Psoas muscle (tissue), 8 donors: ENCODE data around the gene KCNG2. TPM values are rescaled to one million over a fixed set of nuclear protein-coding genes. Genes with fewer than 3 reads are reported as not detected.

Source experiments
- ATAC-seq, 4 donors: fragments of 200-7000 bp; cut with Tn5 transposase; one replicate each; pipeline ENCODE4 v1.9.1; 2020; ENCODE audit warnings: moderate library complexity in 3 of 4, mild to moderate bottlenecking in 2 of 4
- DNase-seq, 2 donors: peaks; one replicate each; pipeline ENCODE4 v3.0.0-alpha.2; 2020
- H3K27ac ChIP-seq: fragments of 200-600 bp; one replicate; pipeline ENCODE4 v1.8.0; 2022
- H3K27me3 ChIP-seq, 3 donors: fragments of 200-600 bp in 1 of 3; one replicate each; pipeline versions ENCODE4 v1.6.1 to v1.8.0; 2013 to 2022; ENCODE audit warnings: low read length in 2 of 3, mild to moderate bottlenecking in 2 of 3, moderate library complexity in 1 of 3; ENCODE audit not compliant: insufficient read depth in 3 of 3
- H3K36me3 ChIP-seq, 2 donors: fragments of 200-600 bp in 1 of 2; one replicate each; pipeline versions ENCODE4 v1.6.1 to v1.8.0; 2013 to 2022; ENCODE audit warnings: low read depth in 1 of 2, mild to moderate bottlenecking in 1 of 2, moderate library complexity in 1 of 2; ENCODE audit not compliant: insufficient read depth in 1 of 2
- H3K4me1 ChIP-seq: fragments of 200-600 bp; one replicate; pipeline ENCODE4 v1.8.0; 2022
- H3K4me3 ChIP-seq: fragments of 200-600 bp; one replicate; pipeline ENCODE4 v1.8.0; 2022; ENCODE audit warnings: mild to moderate bottlenecking
- H3K9me3 ChIP-seq: fragments of 200-600 bp; one replicate; pipeline ENCODE4 v1.8.0; 2022
- WGBS, 3 donors: extraction: QIAGEN DNeasy Blood & Tissue Kit; methylation state at CpG; one replicate each; pipeline versions ENCODE4 v1.1.6 to v1.1.7; 2013; 5-methylcytosine and 5-hydroxymethylcytosine counted together
- intact Hi-C, 2 donors: fragments of 100-400 bp; cut with DNase I; formaldehyde crosslinking; loops; one replicate each; pipeline versions ENCODE4 v1.11.0 to v1.14.2; 2022
- polyA plus RNA-seq, 3 donors: library from polyadenylated mRNA; stranded (reverse); fragments of 200-250 nt; gene quantifications; one replicate each; pipeline ENCODE4 v1.2.3, GENCODE V29; 2013
- total RNA-seq, 4 donors: library from RNA; stranded (reverse); fragmentation: NEBNext Ultra II Directional in 2 of 4; extraction: Animal tissue kit (Norgen Biotek cat#: 25700) in 2 of 4; gene quantifications; one replicate each; pipeline versions ENCODE4 v1.2.1 to v1.2.4, GENCODE V29; 2021 to 2023
- TF ChIP-seq, protein P1 (sequence below): fragments of 200-600 bp; IDR thresholded peaks from one replicate; pipeline ENCODE4 v1.8.0; 2022; ENCODE audit warnings: antibody characterized with exemption
- donor health status: healthy with polysubstance abuse.
- donor health status: DM: no; HTN: no; CAD: no; lungs with moderate emphysema.
- donor health status: Bipolar disorder and iron deficiency.
- donor health status: healthy.
- donor health status: DM: yes; HTN: yes; CAD: no.
- donor health status: DM: no; HTN: no; CAD: no.
- donor health status: DM: no; HTN: no; CAD: no.
- donor health status: DM: yes; HTN: yes; CAD: no.

Gene KCNG2
- total and polyA plus RNA-seq, 7 donors, result 0.04 to 0.54 (median 0.27) TPM; not detected in 2

DNA sequence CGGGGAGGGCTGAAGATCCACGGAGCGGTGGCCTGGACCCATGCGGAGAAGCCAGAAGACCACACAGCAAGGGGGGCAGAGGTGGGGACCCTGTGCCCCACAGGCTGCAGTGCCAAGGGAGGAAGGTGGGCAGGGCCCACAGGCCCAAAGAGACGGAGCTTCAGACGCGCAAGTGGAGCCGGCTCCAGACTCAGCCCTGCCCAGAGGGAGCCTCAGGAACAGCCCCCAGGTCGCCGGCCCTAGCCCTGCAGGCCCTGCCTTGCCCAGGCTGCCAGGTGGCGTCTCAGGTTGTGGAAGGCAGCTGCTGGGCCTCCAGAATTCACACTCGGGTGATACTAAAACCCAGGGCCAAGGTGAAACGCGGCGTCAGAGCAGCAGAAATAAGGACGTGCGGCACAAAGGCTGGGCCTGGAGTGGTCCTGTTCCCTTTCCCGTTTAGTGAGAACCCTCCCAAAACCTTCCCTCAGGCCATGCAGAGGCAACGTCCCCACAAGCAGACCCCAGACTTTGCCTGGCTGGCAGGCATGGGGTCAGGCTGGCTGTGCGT lies 116.9 kb downstream of the KCNG2 start:
- no peak overlapping the region for H3K4me3 ChIP-seq
- 89 to 94% (median 93%) methylated on average over 20 of the region's 20 CpGs for WGBS, 3 donors
- ATAC-seq, result no peak
- peaks cover 4% of the 10 kb centered on the region for H3K4me1 ChIP-seq
- H3K36me3 ChIP-seq, result peaks cover 0 to 39% of the 10 kb centered on the region in 2 donors
- no peaks in the 10 kb centered on the region for H3K9me3 ChIP-seq
- no peak overlapping the region for H3K27ac ChIP-seq
- intact Hi-C loops, result no loop called here
- peak in 1 of 2 donors; percentile 51 for DNase-seq
- TF ChIP-seq, protein P1, sequence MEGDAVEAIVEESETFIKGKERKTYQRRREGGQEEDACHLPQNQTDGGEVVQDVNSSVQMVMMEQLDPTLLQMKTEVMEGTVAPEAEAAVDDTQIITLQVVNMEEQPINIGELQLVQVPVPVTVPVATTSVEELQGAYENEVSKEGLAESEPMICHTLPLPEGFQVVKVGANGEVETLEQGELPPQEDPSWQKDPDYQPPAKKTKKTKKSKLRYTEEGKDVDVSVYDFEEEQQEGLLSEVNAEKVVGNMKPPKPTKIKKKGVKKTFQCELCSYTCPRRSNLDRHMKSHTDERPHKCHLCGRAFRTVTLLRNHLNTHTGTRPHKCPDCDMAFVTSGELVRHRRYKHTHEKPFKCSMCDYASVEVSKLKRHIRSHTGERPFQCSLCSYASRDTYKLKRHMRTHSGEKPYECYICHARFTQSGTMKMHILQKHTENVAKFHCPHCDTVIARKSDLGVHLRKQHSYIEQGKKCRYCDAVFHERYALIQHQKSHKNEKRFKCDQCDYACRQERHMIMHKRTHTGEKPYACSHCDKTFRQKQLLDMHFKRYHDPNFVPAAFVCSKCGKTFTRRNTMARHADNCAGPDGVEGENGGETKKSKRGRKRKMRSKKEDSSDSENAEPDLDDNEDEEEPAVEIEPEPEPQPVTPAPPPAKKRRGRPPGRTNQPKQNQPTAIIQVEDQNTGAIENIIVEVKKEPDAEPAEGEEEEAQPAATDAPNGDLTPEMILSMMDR, result no peak
- no peaks in the 10 kb centered on the region for H3K27me3 ChIP-seq

DNA sequence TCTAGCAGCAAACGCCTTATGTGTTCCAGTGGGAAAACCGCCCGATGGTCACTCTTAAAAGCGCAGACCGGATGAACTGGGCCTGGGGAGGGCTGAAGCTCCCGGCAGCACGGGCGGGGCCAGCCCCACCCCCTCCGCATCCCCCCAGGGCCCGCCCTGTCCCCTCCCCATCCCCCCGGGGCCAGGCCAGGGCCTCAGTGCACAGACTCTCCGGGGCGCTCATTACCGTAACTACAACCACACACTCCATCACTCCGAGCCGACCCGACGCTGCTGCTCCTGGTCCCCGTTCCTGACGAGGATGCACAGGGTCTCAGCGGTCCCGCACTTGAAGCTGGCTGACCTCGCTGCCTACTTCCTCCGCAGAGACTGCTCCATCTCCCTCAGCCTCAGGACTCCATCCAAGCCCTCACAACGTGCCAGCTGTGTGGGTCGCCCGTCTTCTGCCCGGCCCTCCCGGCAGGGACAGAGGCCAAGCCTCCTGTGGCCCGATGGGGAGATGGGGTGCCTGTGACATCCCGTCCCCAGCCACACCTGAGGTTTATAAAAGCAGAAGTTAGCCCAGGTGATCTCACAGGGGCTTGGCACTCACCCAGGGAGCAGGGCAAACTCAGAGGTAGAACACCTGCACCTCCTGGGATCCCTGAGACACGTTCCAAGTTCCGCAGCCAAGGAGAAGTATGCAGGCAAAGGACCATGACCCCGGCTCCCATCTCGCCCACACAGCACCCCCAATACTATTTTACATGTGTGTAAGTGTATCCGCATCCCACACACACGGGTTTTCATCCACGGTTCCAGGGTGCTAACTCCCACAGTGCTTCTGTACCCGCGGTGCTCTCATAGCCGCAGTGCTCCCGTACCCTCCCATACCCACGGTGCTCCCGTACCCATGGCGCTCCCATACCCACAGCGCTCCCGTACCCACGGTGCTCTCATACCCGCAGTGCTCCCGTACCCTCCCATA lies 117.7 kb downstream of the KCNG2 start:
- Histone ChIP-seq H3K4me1 (peaks cover 4% of the 10 kb centered on the region), H3K36me3 (peaks cover 0 to 39% of the 10 kb centered on the region in 2 donors), H3K27me3 (no peaks in the 10 kb centered on the region), H3K4me3 (no peak overlapping the region), H3K9me3 (no peaks in the 10 kb centered on the region), H3K27ac (no peak overlapping the region)
- TF ChIP-seq, protein P1, result no peak
- intact Hi-C loops, result no loop called here
- peak in 1 of 2 donors; percentile 41 for DNase-seq
- no peak for ATAC-seq
- WGBS, 3 donors, result 94 to 96% (median 94%) methylated on average over 46 to 50 of the region's 50 CpGs

DNA sequence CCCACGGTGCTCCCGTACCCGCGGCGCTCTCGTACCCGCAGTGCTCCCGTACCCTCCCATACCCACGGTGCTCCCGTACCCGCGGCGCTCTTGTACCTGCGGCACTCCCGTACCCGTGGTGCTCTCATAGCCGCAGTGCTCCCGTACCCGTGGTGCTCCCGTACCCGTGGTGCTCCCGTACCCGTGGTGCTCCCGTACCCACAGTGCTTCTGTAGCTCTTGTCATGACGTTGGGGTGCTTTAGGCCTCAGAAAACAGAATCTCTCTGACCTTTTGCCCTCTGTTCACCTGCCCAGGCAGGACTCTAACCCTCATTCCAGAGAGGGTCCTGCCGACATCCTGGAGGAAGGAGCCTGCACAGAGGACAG lies 118.4 kb downstream of the KCNG2 start:
- Histone ChIP-seq H3K27ac (no peak overlapping the region), H3K4me3 (no peak overlapping the region), H3K9me3 (no peaks in the 10 kb centered on the region), H3K4me1 (peaks cover 4% of the 10 kb centered on the region), H3K27me3 (no peaks in the 10 kb centered on the region), H3K36me3 (peaks cover 0 to 39% of the 10 kb centered on the region in 2 donors)
- DNase-seq, result no peak
- intact Hi-C loops, result no loop called here
- ATAC-seq, result no peak
- TF ChIP-seq, protein P1, result no peak
- 87 to 90% (median 88%) methylated on average over 22 to 26 of the region's 26 CpGs for WGBS, 3 donors

DNA sequence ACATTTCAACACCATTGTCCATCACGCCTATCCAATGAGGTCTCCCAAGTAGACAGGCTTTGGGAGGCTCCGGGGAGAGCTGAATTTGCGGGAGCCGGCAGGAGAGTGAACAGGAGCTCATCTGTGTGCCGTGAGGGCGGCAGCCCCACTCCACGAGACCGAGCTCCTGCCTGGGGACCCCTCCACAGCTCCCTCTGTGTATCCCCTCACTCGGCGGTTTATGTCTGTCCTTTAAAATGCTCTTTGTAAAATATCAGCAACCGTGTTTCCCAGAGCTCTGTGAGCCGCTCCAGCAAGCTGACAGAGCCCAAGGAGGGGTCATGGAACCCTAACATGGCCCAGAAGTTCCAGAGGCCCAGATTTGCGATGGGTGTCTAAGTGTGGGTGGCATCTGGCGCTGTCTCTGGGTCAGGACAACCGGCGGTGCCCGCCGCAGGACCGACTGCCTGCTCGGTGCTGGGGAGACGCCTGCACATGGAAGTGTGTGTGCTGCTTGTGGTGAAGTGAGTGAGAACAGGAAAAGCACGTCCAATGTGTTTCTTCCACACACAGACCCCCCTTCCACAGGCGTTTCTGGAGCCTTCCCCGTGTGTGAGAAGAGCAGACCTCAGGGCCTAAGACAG lies 118.9 kb downstream of the KCNG2 start:
- intact Hi-C loops, result no loop called here
- Histone ChIP-seq H3K9me3 (no peaks in the 10 kb centered on the region), H3K27me3 (no peaks in the 10 kb centered on the region), H3K36me3 (peaks cover 0 to 39% of the 10 kb centered on the region in 2 donors), H3K4me1 (peaks cover 4% of the 10 kb centered on the region), H3K27ac (no peak overlapping the region), H3K4me3 (no peak overlapping the region)
- DNase-seq (peak in 1 of 2 donors; percentile 20), ATAC-seq (no peak)
- TF ChIP-seq, protein P1, result no peak
- 95 to 97% (median 96%) methylated on average over 21 to 24 of the region's 24 CpGs for WGBS, 3 donors
